Measurements from ENCODE around the gene CENPV. TPM values are rescaled to one million over a fixed set of nuclear protein-coding genes. Genes with fewer than 3 reads are reported as not detected.

Gene CENPV
- total and polyA plus RNA-seq, 2 donors from 2014 or later = 9.0 to 42.3 TPM

GRCh38 chr17:16294560-16294959, 58.7 kb downstream of the CENPV start:
- no peak for DNase-seq

GRCh38 chr17:16293931-16294330, 59.3 kb downstream of the CENPV start:
- Histone ChIP-seq H3K9me3 (ENCODE audit: control insufficient read depth in 2 of 3, insufficient read depth in 1 of 3, low read length in 3 of 3) (no peaks in the 10 kb centered on the region), H3K36me3 (ENCODE audit: control insufficient read depth in 2 of 3, insufficient read depth in 3 of 3, low read length in 3 of 3) (no peaks in the 10 kb centered on the region), H3K4me3 (ENCODE audit: low read length in 3 of 3) (no peak overlapping the region), H3K27ac (ENCODE audit: low read depth in 2 of 2, low read length in 2 of 2) (no peak overlapping the region), H3K27me3 (ENCODE audit: control insufficient read depth, insufficient read depth, low read length) (no peaks in the 10 kb centered on the region), H3K9ac (ENCODE audit: low read length in 3 of 3) (no peak overlapping the region), H3K4me1 (ENCODE audit: control insufficient read depth in 2 of 3, insufficient read depth in 2 of 3, low read depth in 1 of 3, low read length in 3 of 3) (peaks cover 0 to 8% (median 6%) of the 10 kb centered on the region in 3 donors)
- TF ChIP-seq CTCF (IDR thresholded peaks at IDR 0.05; ENCODE audit: borderline replicate concordance, extremely low read depth, insufficient read depth) = no peak
- no peak for DNase-seq
- intact Hi-C loops (cut with DNase I) = no loop called here
- no peak for FAIRE-seq

More at GRCh38 chr17:16294560-16294959, 58.7 kb downstream of the CENPV start:
- H3K36me3 ChIP-seq (ENCODE audit: control insufficient read depth in 2 of 3, insufficient read depth in 3 of 3, low read length in 3 of 3) = no peaks in the 10 kb centered on the region
- H3K4me3 ChIP-seq (ENCODE audit: low read length in 3 of 3) = no peak overlapping the region
- H3K9ac ChIP-seq (ENCODE audit: low read length in 3 of 3) = no peak overlapping the region
- no peaks in the 10 kb centered on the region for H3K9me3 ChIP-seq (ENCODE audit: control insufficient read depth in 2 of 3, insufficient read depth in 1 of 3, low read length in 3 of 3)
- TF ChIP-seq CTCF (IDR thresholded peaks at IDR 0.05; ENCODE audit: borderline replicate concordance, extremely low read depth, insufficient read depth) = no peak
- intact Hi-C loops (cut with DNase I) = no loop called here
- H3K27ac ChIP-seq (ENCODE audit: low read depth in 2 of 2, low read length in 2 of 2) = no peak overlapping the region
- no peaks in the 10 kb centered on the region for H3K27me3 ChIP-seq (ENCODE audit: control insufficient read depth, insufficient read depth, low read length)
- H3K4me1 ChIP-seq (ENCODE audit: control insufficient read depth in 2 of 3, insufficient read depth in 2 of 3, low read depth in 1 of 3, low read length in 3 of 3) = peaks cover 0 to 8% (median 6%) of the 10 kb centered on the region in 3 donors
- no peak for FAIRE-seq

Other genes with a start within 250 kb of the CENPV start
- gene NCOR1, start 137.9 kb downstream of the CENPV start, total RNA-seq = 136 TPM
- gene NCOR1, start 137.9 kb downstream of the CENPV start, polyA plus RNA-seq (ENCODE audit: insufficient read depth, low read depth, low replicate concordance) = 44.9 TPM
- 33.5 TPM for gene PIGL, start 136.3 kb downstream of the CENPV start, total RNA-seq
- gene PIGL, start 136.3 kb downstream of the CENPV start, polyA plus RNA-seq (ENCODE audit: insufficient read depth, low read depth, low replicate concordance) = 13.6 TPM
- 1,214 TPM for gene UBB, start 27.6 kb upstream of the CENPV start, total RNA-seq
- 2,605 TPM for gene UBB, start 27.6 kb upstream of the CENPV start, polyA plus RNA-seq (ENCODE audit: insufficient read depth, low read depth, low replicate concordance)
- gene TRPV2, start 62.1 kb upstream of the CENPV start, total RNA-seq = 18.2 TPM
- gene TRPV2, start 62.1 kb upstream of the CENPV start, polyA plus RNA-seq (ENCODE audit: insufficient read depth, low read depth, low replicate concordance) = 8.6 TPM
- gene LRRC75A, start 138.7 kb upstream of the CENPV start, total RNA-seq = 2.5 TPM
- 2.6 TPM for gene LRRC75A, start 138.7 kb upstream of the CENPV start, polyA plus RNA-seq (ENCODE audit: insufficient read depth, low read depth, low replicate concordance)
- gene ZNF287, start 215.7 kb upstream of the CENPV start, total RNA-seq = 8.7 TPM
- 9.2 TPM for gene ZNF287, start 215.7 kb upstream of the CENPV start, polyA plus RNA-seq (ENCODE audit: insufficient read depth, low read depth, low replicate concordance)

All from kidney (tissue), 14 donors.